Peyer's patch (tissue), 4 donors: ENCODE results near the gene ANKS1A.
A peak's percentile ranks its signal among the peaks of the same experiment; 100 is the strongest.

Experiments
- POLR2A ChIP-seq, 2 donors: fragments of 450-650 bp; IDR thresholded peaks; one replicate each; pipeline ENCODE4 v1.5.1; 2017; ENCODE audit warnings: antibody characterized with exemption in 2 of 2, mild to moderate bottlenecking in 2 of 2, moderate library complexity in 2 of 2
- TF ChIP-seq, protein P1 (sequence below), 6 experiments: fragments of 450-650 bp in 4 of 6; fragments of 200-600 bp in 2 of 6; sonication (generic) in 1 of 6; IDR thresholded peaks; one replicate each; pipeline ENCODE4 v1.5.1; 2017 to 2019; ENCODE audit warnings: antibody characterized with exemption in 6 of 6, mild to moderate bottlenecking in 3 of 6, moderate library complexity in 1 of 6

DNA sequence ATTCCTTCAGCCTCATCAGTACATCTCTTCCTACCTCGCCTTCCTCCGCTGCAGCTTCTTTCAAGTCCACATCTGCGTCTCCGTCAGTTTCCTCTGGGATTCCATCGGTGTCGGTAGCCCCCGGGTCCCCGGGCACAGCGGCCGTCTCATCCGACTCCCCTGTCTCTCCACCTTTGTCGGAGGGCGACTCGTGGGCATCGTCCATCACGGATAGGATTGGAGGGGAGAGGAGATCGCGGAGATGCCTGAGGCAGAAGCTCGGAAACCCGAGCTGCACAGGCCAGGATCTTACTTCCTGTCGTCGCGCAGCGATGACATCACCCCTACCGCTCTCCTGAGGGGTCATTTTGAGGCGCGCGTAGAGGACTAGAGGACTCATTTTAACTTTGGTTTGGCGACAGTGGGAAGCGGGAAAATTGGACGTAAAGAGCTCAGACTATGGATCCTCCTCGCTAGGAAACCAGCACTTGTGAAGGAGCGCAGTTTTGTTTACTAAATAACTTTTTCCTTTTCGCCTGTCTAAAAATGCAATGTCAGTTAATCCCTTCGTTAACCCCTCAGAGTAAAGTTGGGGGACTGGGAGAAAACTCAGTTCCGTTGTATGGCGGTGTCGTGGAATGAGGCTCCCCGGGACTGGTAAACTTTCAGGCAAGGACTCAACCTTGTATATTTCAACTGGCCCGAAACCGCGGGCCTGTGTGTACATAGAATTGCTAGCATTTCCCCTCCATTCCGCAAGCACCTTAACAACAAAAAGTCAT lies 1.1 kb upstream of the ANKS1A start, which contains the start of gene TAF11:
- TF ChIP-seq, protein P1, sequence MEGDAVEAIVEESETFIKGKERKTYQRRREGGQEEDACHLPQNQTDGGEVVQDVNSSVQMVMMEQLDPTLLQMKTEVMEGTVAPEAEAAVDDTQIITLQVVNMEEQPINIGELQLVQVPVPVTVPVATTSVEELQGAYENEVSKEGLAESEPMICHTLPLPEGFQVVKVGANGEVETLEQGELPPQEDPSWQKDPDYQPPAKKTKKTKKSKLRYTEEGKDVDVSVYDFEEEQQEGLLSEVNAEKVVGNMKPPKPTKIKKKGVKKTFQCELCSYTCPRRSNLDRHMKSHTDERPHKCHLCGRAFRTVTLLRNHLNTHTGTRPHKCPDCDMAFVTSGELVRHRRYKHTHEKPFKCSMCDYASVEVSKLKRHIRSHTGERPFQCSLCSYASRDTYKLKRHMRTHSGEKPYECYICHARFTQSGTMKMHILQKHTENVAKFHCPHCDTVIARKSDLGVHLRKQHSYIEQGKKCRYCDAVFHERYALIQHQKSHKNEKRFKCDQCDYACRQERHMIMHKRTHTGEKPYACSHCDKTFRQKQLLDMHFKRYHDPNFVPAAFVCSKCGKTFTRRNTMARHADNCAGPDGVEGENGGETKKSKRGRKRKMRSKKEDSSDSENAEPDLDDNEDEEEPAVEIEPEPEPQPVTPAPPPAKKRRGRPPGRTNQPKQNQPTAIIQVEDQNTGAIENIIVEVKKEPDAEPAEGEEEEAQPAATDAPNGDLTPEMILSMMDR (IDR thresholded peaks at IDR 0.05): no peak
- peak; percentile 84 to 91 for TF ChIP-seq POLR2A (IDR thresholded peaks at IDR 0.05)
